GM10266 (cell line): Measurements from ENCODE around the gene TMC2.

Experiments used
- DNase-seq: peaks from one replicate; pipeline ENCODE4 v3.0.0; 2012; ENCODE audit errors: extremely low spot score
- CTCF ChIP-seq: IDR thresholded peaks from 2 replicates; pipeline ENCODE4 v1.5.1; 2012; ENCODE audit warnings: mild to moderate bottlenecking, low read depth; ENCODE audit not compliant: control insufficient read depth, insufficient read depth; ENCODE audit errors: missing control alignments

TMC2 gene

GRCh38 chr20:2624190-2624589 is 87.8 kb downstream of the TMC2 start:
- no peak for TF ChIP-seq CTCF
- no peak for DNase-seq

- no peak for DNase-seq
- no peak for TF ChIP-seq CTCF
Measured at GRCh38 chr20:2625062-2625461, 88.7 kb downstream of the TMC2 start.

- no peak for TF ChIP-seq CTCF
- no peak for DNase-seq
Measured at GRCh38 chr20:2626853-2627541, 90.6 kb downstream of the TMC2 start.

- no peak for DNase-seq
- no peak for TF ChIP-seq CTCF
Measured at GRCh38 chr20:2631228-2631627, 94.9 kb downstream of the TMC2 start.

- no peak for DNase-seq
Measured at GRCh38 chr20:2633381-2633780, 97.0 kb downstream of the TMC2 start.

GRCh38 chr20:2637246-2637645 is 100.9 kb downstream of the TMC2 start:
- no peak for TF ChIP-seq CTCF
- no peak for DNase-seq

More at GRCh38 chr20:2633381-2633780, 97.0 kb downstream of the TMC2 start:
- no peak for TF ChIP-seq CTCF

- no peak for TF ChIP-seq CTCF
- no peak for DNase-seq
Measured at GRCh38 chr20:2640260-2640659, 103.9 kb downstream of the TMC2 start.
